ENCODE data around the gene BOD1L2.

Gene BOD1L2

DNA sequence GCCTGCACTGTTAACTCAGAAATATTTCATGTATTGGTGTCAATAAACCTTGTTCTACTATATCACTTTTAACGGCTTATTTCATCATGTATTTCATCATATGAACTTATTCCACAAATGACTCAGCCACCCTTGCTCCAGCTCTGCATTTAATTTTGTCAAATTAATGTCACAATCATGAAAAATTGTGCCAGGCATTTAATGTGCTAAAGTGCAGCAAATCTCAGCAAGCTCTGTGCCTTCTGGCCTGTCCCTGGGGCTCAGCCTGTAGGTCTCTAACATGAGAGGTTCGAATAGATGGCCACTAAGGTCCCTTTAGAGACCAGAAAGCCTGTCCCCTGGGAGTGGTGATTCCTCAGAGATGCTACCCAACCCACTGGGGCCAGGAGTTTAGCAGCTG lies 28.6 kb downstream of the BOD1L2 start:
- TF ChIP-seq ZNF8 (CRISPR knock-in tag; IDR thresholded peaks at IDR 0.05) (no peak), ESRRG (CRISPR knock-in tag; IDR thresholded peaks at IDR 0.05) (no peak), ZNF565 (CRISPR knock-in tag; conservative IDR thresholded peaks at IDR 0.05; ENCODE audit: low read depth) (no peak), TOX (CRISPR knock-in tag; IDR thresholded peaks at IDR 0.05; ENCODE audit: borderline replicate concordance) (no peak), ZC3H10 (CRISPR knock-in tag; IDR thresholded peaks at IDR 0.05) (no peak), GLIS3 (CRISPR knock-in tag; IDR thresholded peaks at IDR 0.05) (no peak), SNAI2 (CRISPR knock-in tag; IDR thresholded peaks at IDR 0.05) (no peak), CSDC2 (CRISPR knock-in tag; IDR thresholded peaks at IDR 0.05) (no peak), ZFP3 (CRISPR knock-in tag; IDR thresholded peaks at IDR 0.05) (no peak), ARNTL (CRISPR knock-in tag; IDR thresholded peaks at IDR 0.05; ENCODE audit: borderline replicate concordance, low read depth) (no peak)
- TF ChIP-seq, protein P1, sequence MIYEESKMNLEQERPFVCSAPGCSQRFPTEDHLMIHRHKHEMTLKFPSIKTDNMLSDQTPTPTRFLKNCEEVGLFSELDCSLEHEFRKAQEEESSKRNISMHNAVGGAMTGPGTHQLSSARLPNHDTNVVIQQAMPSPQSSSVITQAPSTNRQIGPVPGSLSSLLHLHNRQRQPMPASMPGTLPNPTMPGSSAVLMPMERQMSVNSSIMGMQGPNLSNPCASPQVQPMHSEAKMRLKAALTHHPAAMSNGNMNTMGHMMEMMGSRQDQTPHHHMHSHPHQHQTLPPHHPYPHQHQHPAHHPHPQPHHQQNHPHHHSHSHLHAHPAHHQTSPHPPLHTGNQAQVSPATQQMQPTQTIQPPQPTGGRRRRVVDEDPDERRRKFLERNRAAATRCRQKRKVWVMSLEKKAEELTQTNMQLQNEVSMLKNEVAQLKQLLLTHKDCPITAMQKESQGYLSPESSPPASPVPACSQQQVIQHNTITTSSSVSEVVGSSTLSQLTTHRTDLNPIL (CRISPR knock-in tag; IDR thresholded peaks at IDR 0.05; ENCODE audit: low read depth), result no peak
- TF ChIP-seq, protein P2, sequence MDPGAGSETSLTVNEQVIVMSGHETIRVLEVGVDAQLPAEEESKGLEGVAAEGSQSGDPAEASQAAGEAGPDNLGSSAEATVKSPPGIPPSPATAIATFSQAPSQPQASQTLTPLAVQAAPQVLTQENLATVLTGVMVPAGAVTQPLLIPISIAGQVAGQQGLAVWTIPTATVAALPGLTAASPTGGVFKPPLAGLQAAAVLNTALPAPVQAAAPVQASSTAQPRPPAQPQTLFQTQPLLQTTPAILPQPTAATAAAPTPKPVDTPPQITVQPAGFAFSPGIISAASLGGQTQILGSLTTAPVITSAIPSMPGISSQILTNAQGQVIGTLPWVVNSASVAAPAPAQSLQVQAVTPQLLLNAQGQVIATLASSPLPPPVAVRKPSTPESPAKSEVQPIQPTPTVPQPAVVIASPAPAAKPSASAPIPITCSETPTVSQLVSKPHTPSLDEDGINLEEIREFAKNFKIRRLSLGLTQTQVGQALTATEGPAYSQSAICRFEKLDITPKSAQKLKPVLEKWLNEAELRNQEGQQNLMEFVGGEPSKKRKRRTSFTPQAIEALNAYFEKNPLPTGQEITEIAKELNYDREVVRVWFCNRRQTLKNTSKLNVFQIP (CRISPR knock-in tag; IDR thresholded peaks at IDR 0.05; ENCODE audit: borderline replicate concordance, low read depth), result no peak
- ATAC-seq, result no peak

DNA sequence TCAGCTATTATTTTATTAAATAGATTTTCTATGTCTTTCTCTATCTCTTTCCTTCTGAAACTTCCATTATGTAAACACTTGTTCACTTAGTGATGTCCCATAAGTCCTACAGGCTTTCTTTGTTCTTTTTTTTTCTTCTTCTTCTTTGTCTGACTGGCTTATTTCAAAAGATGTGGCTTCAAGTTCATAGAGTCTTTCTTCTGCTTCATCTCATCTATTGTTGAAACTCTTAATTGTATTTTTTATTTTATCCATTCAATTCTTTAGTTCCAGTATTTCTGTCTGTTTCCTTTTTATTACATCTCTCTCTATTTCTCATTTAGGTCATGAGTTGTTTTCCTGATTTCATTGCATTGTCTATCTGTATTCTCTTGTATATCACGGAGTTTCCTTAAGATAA lies 38.5 kb downstream of the BOD1L2 start:
- no peak for TF ChIP-seq ZC3H10 (CRISPR knock-in tag; IDR thresholded peaks at IDR 0.05)
- no peak for TF ChIP-seq TOX (CRISPR knock-in tag; IDR thresholded peaks at IDR 0.05; ENCODE audit: borderline replicate concordance)
- TF ChIP-seq, protein P3, sequence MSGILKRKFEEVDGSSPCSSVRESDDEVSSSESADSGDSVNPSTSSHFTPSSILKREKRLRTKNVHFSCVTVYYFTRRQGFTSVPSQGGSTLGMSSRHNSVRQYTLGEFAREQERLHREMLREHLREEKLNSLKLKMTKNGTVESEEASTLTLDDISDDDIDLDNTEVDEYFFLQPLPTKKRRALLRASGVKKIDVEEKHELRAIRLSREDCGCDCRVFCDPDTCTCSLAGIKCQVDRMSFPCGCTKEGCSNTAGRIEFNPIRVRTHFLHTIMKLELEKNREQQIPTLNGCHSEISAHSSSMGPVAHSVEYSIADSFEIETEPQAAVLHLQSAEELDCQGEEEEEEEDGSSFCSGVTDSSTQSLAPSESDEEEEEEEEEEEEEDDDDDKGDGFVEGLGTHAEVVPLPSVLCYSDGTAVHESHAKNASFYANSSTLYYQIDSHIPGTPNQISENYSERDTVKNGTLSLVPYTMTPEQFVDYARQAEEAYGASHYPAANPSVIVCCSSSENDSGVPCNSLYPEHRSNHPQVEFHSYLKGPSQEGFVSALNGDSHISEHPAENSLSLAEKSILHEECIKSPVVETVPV (CRISPR knock-in tag; IDR thresholded peaks at IDR 0.05), result no peak
- no peak for TF ChIP-seq ZFP3 (CRISPR knock-in tag; IDR thresholded peaks at IDR 0.05)
- no peak for TF ChIP-seq ZFP30 (CRISPR knock-in tag; IDR thresholded peaks at IDR 0.05)
- TF ChIP-seq, protein P4, sequence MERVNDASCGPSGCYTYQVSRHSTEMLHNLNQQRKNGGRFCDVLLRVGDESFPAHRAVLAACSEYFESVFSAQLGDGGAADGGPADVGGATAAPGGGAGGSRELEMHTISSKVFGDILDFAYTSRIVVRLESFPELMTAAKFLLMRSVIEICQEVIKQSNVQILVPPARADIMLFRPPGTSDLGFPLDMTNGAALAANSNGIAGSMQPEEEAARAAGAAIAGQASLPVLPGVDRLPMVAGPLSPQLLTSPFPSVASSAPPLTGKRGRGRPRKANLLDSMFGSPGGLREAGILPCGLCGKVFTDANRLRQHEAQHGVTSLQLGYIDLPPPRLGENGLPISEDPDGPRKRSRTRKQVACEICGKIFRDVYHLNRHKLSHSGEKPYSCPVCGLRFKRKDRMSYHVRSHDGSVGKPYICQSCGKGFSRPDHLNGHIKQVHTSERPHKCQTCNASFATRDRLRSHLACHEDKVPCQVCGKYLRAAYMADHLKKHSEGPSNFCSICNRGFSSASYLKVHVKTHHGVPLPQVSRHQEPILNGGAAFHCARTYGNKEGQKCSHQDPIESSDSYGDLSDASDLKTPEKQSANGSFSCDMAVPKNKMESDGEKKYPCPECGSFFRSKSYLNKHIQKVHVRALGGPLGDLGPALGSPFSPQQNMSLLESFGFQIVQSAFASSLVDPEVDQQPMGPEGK (CRISPR knock-in tag; IDR thresholded peaks at IDR 0.05; ENCODE audit: borderline replicate concordance), result no peak
- TF ChIP-seq GLIS3 (CRISPR knock-in tag; IDR thresholded peaks at IDR 0.05), result no peak
- no peak for TF ChIP-seq PPARA (CRISPR knock-in tag; IDR thresholded peaks at IDR 0.05; ENCODE audit: borderline replicate concordance)
- TF ChIP-seq ZNF565 (CRISPR knock-in tag; conservative IDR thresholded peaks at IDR 0.05; ENCODE audit: low read depth), result no peak
- no peak for TF ChIP-seq ZNF70 (CRISPR knock-in tag; IDR thresholded peaks at IDR 0.05)
- TF ChIP-seq ESRRG (CRISPR knock-in tag; IDR thresholded peaks at IDR 0.05), result no peak
- no peak for TF ChIP-seq ZNF8 (CRISPR knock-in tag; IDR thresholded peaks at IDR 0.05)
- no peak for ATAC-seq

DNA sequence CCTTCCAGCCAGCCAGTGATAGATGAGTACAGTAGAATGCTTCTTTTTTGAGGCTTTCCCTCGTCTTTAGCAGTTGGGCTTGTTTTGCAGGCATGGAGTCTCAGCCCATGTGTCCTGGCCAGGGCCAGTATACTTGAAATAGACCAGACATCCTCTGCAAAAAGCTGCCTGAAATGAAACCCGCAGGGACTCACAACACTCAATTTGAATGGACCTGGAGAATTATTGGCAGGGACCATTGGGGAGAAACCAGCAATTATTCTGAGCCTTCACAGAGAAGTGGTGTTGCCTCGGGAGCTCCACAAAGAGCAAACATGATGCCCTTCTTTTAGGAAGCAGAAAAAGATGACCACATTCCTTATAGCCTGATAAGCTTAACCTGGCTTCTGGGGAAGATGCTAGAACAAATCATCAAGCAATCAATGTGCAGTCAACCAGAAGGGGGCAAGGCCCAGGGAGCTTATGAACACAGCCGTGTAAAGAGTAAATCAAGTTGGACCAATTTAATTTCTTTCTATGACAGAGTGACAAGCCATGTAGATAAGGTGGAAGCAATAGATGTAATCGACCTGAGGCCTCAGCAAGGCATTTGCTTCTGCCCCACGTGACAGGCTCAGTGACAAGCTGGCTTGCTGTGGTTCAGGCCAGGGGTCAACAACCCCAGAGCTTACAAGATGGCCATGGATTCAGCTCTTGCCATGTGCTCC lies 42.1 kb downstream of the BOD1L2 start:
- no peak for TF ChIP-seq TOX (CRISPR knock-in tag; IDR thresholded peaks at IDR 0.05; ENCODE audit: borderline replicate concordance)
- TF ChIP-seq, protein P4 (CRISPR knock-in tag; IDR thresholded peaks at IDR 0.05; ENCODE audit: borderline replicate concordance), result no peak
- no peak for TF ChIP-seq ZC3H10 (CRISPR knock-in tag; IDR thresholded peaks at IDR 0.05)
- TF ChIP-seq ISL1 (CRISPR knock-in tag; IDR thresholded peaks at IDR 0.05), result no peak
- no peak for TF ChIP-seq ZNF565 (CRISPR knock-in tag; conservative IDR thresholded peaks at IDR 0.05; ENCODE audit: low read depth)
- TF ChIP-seq, protein P1 (CRISPR knock-in tag; IDR thresholded peaks at IDR 0.05; ENCODE audit: low read depth), result no peak
- TF ChIP-seq ZNF70 (CRISPR knock-in tag; IDR thresholded peaks at IDR 0.05), result no peak
- no peak for ATAC-seq
